PC-3 (cell line): ENCODE results near the gene SPESP1. TPM values are rescaled to one million over a fixed set of nuclear protein-coding genes. Genes with fewer than 3 reads are reported as not detected.

Source experiments
- ATAC-seq: fragments of 200-7000 bp; cut with Tn5 transposase; 2 replicates; pipeline ENCODE4 v1.9.1; 2020; ENCODE audit warnings: mild to moderate bottlenecking, moderate library complexity
- BruUV-seq: library from RNA; stranded (reverse); fragments of 400-500 nt; replicated peaks from 2 replicates; lab custom pipeline; 2021; lab: Mats Ljungman, UMichigan
- CTCF ChIA-PET: fragments of 300-600 bp; sonication (Branson Sonifier 250); formaldehyde crosslinking; loops from one replicate; lab custom pipeline; 2022; ENCODE audit warnings: antibody characterized with exemption; lab: Charles Lee
- POLR2A ChIA-PET: fragments of 300-600 bp; sonication (Branson Sonifier 250); formaldehyde crosslinking; loops from one replicate; lab custom pipeline; 2022; ENCODE audit warnings: antibody characterized with exemption; ENCODE audit not compliant: unreplicated experiment; lab: Charles Lee
- DNase-seq: peaks from one replicate; pipeline ENCODE4 v3.0.0-alpha.2; 2015
- H2AFZ ChIP-seq: fragments of 300-600 bp; sonication (generic); 2 replicates; pipeline ENCODE4 v1.6.0; 2016; ENCODE audit warnings: antibody characterized with exemption, low read length
- H3F3A ChIP-seq: fragments of 300-600 bp; sonication (generic); one replicate; pipeline ENCODE4 v1.6.0; 2017; ENCODE audit warnings: antibody characterized with exemption, low read length, control low read depth, mild to moderate bottlenecking; ENCODE audit not compliant: unreplicated experiment
- H3K27ac ChIP-seq: fragments of 300-600 bp; sonication (generic); 2 replicates; pipeline ENCODE4 v1.5.1; 2016; ENCODE audit warnings: mild to moderate bottlenecking, low read length
- H3K27me3 ChIP-seq: fragments of 300-600 bp; sonication (generic); 2 replicates; pipeline ENCODE4 v1.6.1; 2016; ENCODE audit warnings: low read length, mixed read lengths
- H3K36me3 ChIP-seq: fragments of 300-600 bp; sonication (generic); 2 replicates; pipeline ENCODE4 v1.6.1; 2016; ENCODE audit warnings: low read depth, mixed run types, low read length, mixed read lengths
- H3K4me1 ChIP-seq: fragments of 300-600 bp; sonication (generic); 2 replicates; pipeline ENCODE4 v1.5.1; 2016; ENCODE audit warnings: low read length; ENCODE audit not compliant: insufficient read depth
- H3K4me2 ChIP-seq: fragments of 300-600 bp; sonication (generic); 2 replicates; pipeline ENCODE4 v1.6.0; 2016; ENCODE audit warnings: low read length
- H3K4me3 ChIP-seq: fragments of 300-600 bp; sonication (generic); 2 replicates; pipeline ENCODE4 v1.5.1; 2016; ENCODE audit warnings: mild to moderate bottlenecking, low read length, mixed read lengths
- H3K79me2 ChIP-seq: fragments of 300-600 bp; sonication (generic); 2 replicates; pipeline ENCODE4 v1.6.1; 2017; ENCODE audit warnings: low read length, mixed read lengths
- H3K9ac ChIP-seq: fragments of 300-600 bp; sonication (generic); 2 replicates; pipeline ENCODE4 v1.6.0; 2016; ENCODE audit warnings: mild to moderate bottlenecking, low read length
- H3K9me2 ChIP-seq: fragments of 300-600 bp; sonication (generic); replicated peaks from 2 replicates; pipeline ENCODE4 v1.6.1; 2016; ENCODE audit warnings: mixed run types, low read length, mixed read lengths
- H3K9me3 ChIP-seq: fragments of 300-600 bp; sonication (generic); 2 replicates; pipeline ENCODE4 v1.6.1; 2016; ENCODE audit warnings: low read length, mixed read lengths
- H4K20me1 ChIP-seq: fragments of 300-600 bp; sonication (generic); 2 replicates; pipeline ENCODE4 v1.6.1; 2016; ENCODE audit warnings: low read length, mixed read lengths
- CTCF ChIP-seq: fragments of 300-600 bp; sonication (generic); conservative IDR thresholded peaks from 2 replicates; pipeline ENCODE4 v1.5.1; 2017; ENCODE audit warnings: antibody characterized with exemption, low read depth, mild to moderate bottlenecking, low read length
- EZH2 ChIP-seq: fragments of 300-600 bp; sonication (generic); IDR thresholded peaks from one replicate; pipeline ENCODE4 v1.6.1; 2017; ENCODE audit warnings: antibody characterized with exemption, mild to moderate bottlenecking, low read length; ENCODE audit not compliant: unreplicated experiment
- EZH2phosphoT487 ChIP-seq: fragments of 300-600 bp; sonication (generic); IDR thresholded peaks from 2 replicates; pipeline ENCODE4 v1.6.1; 2018; ENCODE audit warnings: mild to moderate bottlenecking, antibody characterized with exemption, low read length, borderline replicate concordance
- intact Hi-C: fragments of 100-400 bp; cut with micrococcal nuclease; formaldehyde crosslinking; loops from 2 replicates; pipeline ENCODE4 v1.9.0; 2023
- total RNA-seq: library from RNA; depleted of rRNA; stranded (reverse); fragments of >200 nt; gene quantifications from 2 replicates; pipeline ENCODE4 v1.2.3, GENCODE V29; 2014

The SPESP1 gene
- total RNA-seq, 1 experiment from 2014 or later: not detected

GRCh38 chr15:68966996-68967395 lies 36.7 kb downstream of the SPESP1 start:
- Histone ChIP-seq H3K27ac (no peak overlapping the region), H3F3A (no peaks in the 10 kb centered on the region), H3K9me2 (no peaks in the 10 kb centered on the region), H3K9me3 (peaks cover 11% of the 10 kb centered on the region), H2AFZ (no peak overlapping the region), H3K4me2 (no peak overlapping the region), H3K9ac (no peak overlapping the region), H3K4me1 (no peaks in the 10 kb centered on the region), H4K20me1 (no peaks in the 10 kb centered on the region), H3K4me3 (no peak overlapping the region), H3K27me3 (no peaks in the 10 kb centered on the region), H3K79me2 (no peaks in the 10 kb centered on the region), H3K36me3 (no peaks in the 10 kb centered on the region)
- intact Hi-C loops: no loop called here
- TF ChIP-seq EZH2 (no peak), CTCF (no peak), EZH2phosphoT487 (no peak)
- DNase-seq (no peak), ATAC-seq (no peak)
- CTCF ChIA-PET: no interaction called here
- BruUV-seq: no TSS peak
- POLR2A ChIA-PET: no interaction called here

DNA sequence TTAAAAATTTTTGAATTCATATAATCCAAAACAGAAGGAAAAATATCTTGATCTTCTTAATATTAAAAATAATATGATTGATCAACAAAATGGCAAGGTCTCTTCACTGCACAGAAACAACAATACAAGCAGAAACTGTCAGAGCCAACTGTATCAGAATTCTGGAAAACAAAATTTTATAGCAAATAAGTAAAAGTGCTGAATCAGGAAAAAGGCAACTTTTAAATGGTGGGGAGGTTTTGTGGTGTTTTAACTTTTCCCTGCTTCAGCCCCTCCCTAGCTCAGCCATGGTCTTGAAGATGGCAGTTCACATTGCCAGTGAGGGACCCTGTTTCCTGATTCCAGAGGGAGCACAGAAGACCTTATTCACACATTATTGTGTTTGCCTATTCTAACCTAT lies 37.6 kb downstream of the SPESP1 start:
- ChIA-PET CTCF (no interaction called here), POLR2A (no interaction called here)
- no peak overlapping the region for H3K4me2 ChIP-seq
- no peak for DNase-seq
- no peaks in the 10 kb centered on the region for H3K9me2 ChIP-seq
- peaks cover 11% of the 10 kb centered on the region for H3K9me3 ChIP-seq
- H3K36me3 ChIP-seq: no peaks in the 10 kb centered on the region
- intact Hi-C loops: no loop called here
- no peak overlapping the region for H3K27ac ChIP-seq
- H2AFZ ChIP-seq: no peak overlapping the region
- BruUV-seq: no TSS peak
- H3K4me3 ChIP-seq: no peak overlapping the region
- no peaks in the 10 kb centered on the region for H3K4me1 ChIP-seq
- H3K9ac ChIP-seq: no peak overlapping the region
- TF ChIP-seq EZH2 (no peak), CTCF (no peak), EZH2phosphoT487 (no peak)
- no peaks in the 10 kb centered on the region for H4K20me1 ChIP-seq
- no peaks in the 10 kb centered on the region for H3K79me2 ChIP-seq
- no peaks in the 10 kb centered on the region for H3K27me3 ChIP-seq
- ATAC-seq: no peak
- no peaks in the 10 kb centered on the region for H3F3A ChIP-seq

GRCh38 chr15:68969298-68969697 lies 39.0 kb downstream of the SPESP1 start:
- no peaks in the 10 kb centered on the region for H3K79me2 ChIP-seq
- DNase-seq: no peak
- POLR2A ChIA-PET: no interaction called here
- H3K9me2 ChIP-seq: no peaks in the 10 kb centered on the region
- ATAC-seq: no peak
- H2AFZ ChIP-seq: no peak overlapping the region
- H3K9ac ChIP-seq: no peak overlapping the region
- no peaks in the 10 kb centered on the region for H3K4me1 ChIP-seq
- H3K4me3 ChIP-seq: no peak overlapping the region
- intact Hi-C loops: no loop called here
- no peaks in the 10 kb centered on the region for H3K36me3 ChIP-seq
- no peaks in the 10 kb centered on the region for H3F3A ChIP-seq
- peaks cover 11% of the 10 kb centered on the region for H3K9me3 ChIP-seq
- H3K27ac ChIP-seq: no peak overlapping the region
- no peaks in the 10 kb centered on the region for H4K20me1 ChIP-seq
- BruUV-seq: no TSS peak
- no peak overlapping the region for H3K4me2 ChIP-seq
- TF ChIP-seq EZH2: no peak
- no peak for TF ChIP-seq EZH2phosphoT487
- no peak for TF ChIP-seq CTCF
- no peaks in the 10 kb centered on the region for H3K27me3 ChIP-seq
- CTCF ChIA-PET: no interaction called here
